Esophagus muscularis mucosa (tissue), 4 donors: ENCODE results near the gene DCAF8L2.

Experiments
- CTCF ChIP-seq, 3 experiments: fragments of 200-600 bp in 2 of 3; fragments of 450-650 bp in 1 of 3; sonication (generic) in 2 of 3; IDR thresholded peaks; one replicate each; pipeline ENCODE4 v1.5.1; 2017 to 2019; ENCODE audit warnings: antibody characterized with exemption in 3 of 3, mild to moderate bottlenecking in 2 of 3, moderate library complexity in 1 of 3
- EP300 ChIP-seq: sonication (generic); formaldehyde crosslinking; IDR thresholded peaks from one replicate; pipeline ENCODE4 v1.6.1; 2017; ENCODE audit warnings: antibody characterized with exemption
- POLR2A ChIP-seq: fragments of 450-650 bp; IDR thresholded peaks from one replicate; pipeline ENCODE4 v1.6.1; 2017; ENCODE audit warnings: antibody characterized with exemption, moderate library complexity, mild to moderate bottlenecking, low read depth
- POLR2AphosphoS5 ChIP-seq, 2 donors: sonication (generic); formaldehyde crosslinking; IDR thresholded peaks; one replicate each; pipeline ENCODE4 v1.6.1; 2017; ENCODE audit warnings: antibody characterized with exemption in 2 of 2

DNA sequence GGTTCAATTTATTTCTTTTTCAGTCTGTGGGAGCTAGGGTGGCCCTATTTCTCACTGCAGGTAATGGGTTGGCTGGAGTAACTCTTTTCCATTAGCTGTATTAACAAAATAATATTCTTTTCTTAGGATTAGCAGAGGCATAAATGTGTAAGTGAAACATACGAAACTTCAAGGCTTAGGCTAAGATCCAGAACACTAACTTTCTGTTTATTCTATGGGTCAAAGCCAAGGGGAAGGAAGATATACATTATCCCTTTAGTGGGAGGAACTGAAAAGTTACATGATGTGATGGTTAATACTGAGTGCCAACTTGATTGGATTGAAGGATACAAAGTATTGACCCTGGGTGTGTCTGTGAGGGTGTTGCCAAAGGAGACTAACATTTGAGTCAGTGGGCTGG lies 66.4 kb downstream of the DCAF8L2 start:
- no peak for TF ChIP-seq CTCF (IDR thresholded peaks at IDR 0.05)
- TF ChIP-seq POLR2AphosphoS5 (IDR thresholded peaks at IDR 0.05) = no peak
- TF ChIP-seq POLR2A = no peak
- no peak for TF ChIP-seq EP300
